HCT116 (cell line): ENCODE results near the gene TBC1D19. TPM values are rescaled to one million over a fixed set of nuclear protein-coding genes. Genes with fewer than 3 reads are reported as not detected.

ENCODE experiments used
- ATAC-seq: fragments of 200-7000 bp; cut with Tn5 transposase; 2 replicates; pipeline ENCODE4 v1.9.1; 2020; ENCODE audit warnings: mild to moderate bottlenecking, moderate library complexity
- BruUV-seq: library from RNA; stranded (reverse); fragments of 400-500 nt; replicated peaks from 2 replicates; lab custom pipeline; 2021; lab: Mats Ljungman, UMichigan
- CTCF ChIA-PET: fragments of 300-600 bp; sonication (Branson Sonifier 250); formaldehyde crosslinking; loops from one replicate; lab custom pipeline; 2021; ENCODE audit warnings: antibody characterized with exemption; lab: Charles Lee
- POLR2A ChIA-PET: fragments of 300-600, 350-600 bp; sonication (Branson Sonifier 250); formaldehyde crosslinking; loops from one replicate; lab custom pipeline; 2021; ENCODE audit warnings: antibody characterized with exemption; lab: Charles Lee
- RAD21 ChIA-PET, 2 experiments: fragments of 300-600 bp; sonication (Branson Sonifier 250); formaldehyde crosslinking; loops; one replicate each; lab custom pipeline; 2023; ENCODE audit warnings: low total read pairs in 2 of 2; ENCODE audit not compliant: uncharacterized antibody in 2 of 2, unreplicated experiment in 2 of 2, low non-redundant PET in 1 of 2; lab: Charles Lee
- DNase-seq: peaks from one replicate; pipeline ENCODE4 v3.0.0-alpha.2; 2010; ENCODE audit warnings: low read depth, low spot score
- H2AFZ ChIP-seq: fragments of 200-600 bp; shearing (Covaris generic), sonication (generic); 2 replicates; pipeline ENCODE4 v1.6.1; 2017; ENCODE audit warnings: low read depth, mixed run types, mixed read lengths, antibody characterized with exemption, low read length; ENCODE audit not compliant: poor library complexity, severe bottlenecking
- H3K27ac ChIP-seq: 2 replicates; pipeline ENCODE4 v1.5.1; 2012; ENCODE audit warnings: low read depth, low read length
- H3K27me3 ChIP-seq: fragments of 200-600 bp; sonication (generic); 2 replicates; pipeline ENCODE4 v1.6.1; 2016; ENCODE audit warnings: mixed run types, low read length, mixed read lengths; ENCODE audit not compliant: insufficient read depth
- H3K36me3 ChIP-seq, 2 experiments: fragments of 200-500 bp in 1 of 2; fragments of 200-600 bp in 1 of 2; sonication (Bioruptor generic) in 1 of 2; sonication (generic) in 1 of 2; 2 replicates each; pipeline versions ENCODE4 v1.5.1 to v1.6.1; 2014 to 2016; ENCODE audit warnings: low read length in 2 of 2, inconsistent platforms in 1 of 2, mixed read lengths in 1 of 2, mixed run types in 1 of 2; ENCODE audit not compliant: insufficient read depth in 2 of 2, control insufficient read depth in 1 of 2
- H3K4me1 ChIP-seq, 2 experiments: fragments of 200-600 bp in 1 of 2; sonication (generic) in 1 of 2; 2 replicates each; pipeline versions ENCODE4 v1.5.1 to v1.6.1; 2012 to 2017; ENCODE audit warnings: low read length in 2 of 2, inconsistent platforms in 1 of 2, mild to moderate bottlenecking in 1 of 2, mixed read lengths in 1 of 2, mixed run types in 1 of 2, moderate library complexity in 1 of 2; ENCODE audit not compliant: insufficient read depth in 2 of 2, control insufficient read depth in 1 of 2
- H3K4me2 ChIP-seq: fragments of 200-600 bp; sonication (generic); 2 replicates; pipeline ENCODE4 v1.6.1; 2017; ENCODE audit warnings: mixed run types, low read length, mixed read lengths
- H3K4me3 ChIP-seq, 2 experiments: fragments of 200-600 bp in 1 of 2; sonication (generic) in 1 of 2; replicated peaks in 1 of 2; 2 replicates each; pipeline ENCODE4 v1.5.1; 2011 to 2016; ENCODE audit warnings: low read length in 2 of 2, control low read depth in 1 of 2, low read depth in 1 of 2, mild to moderate bottlenecking in 1 of 2, mixed read lengths in 1 of 2, mixed run types in 1 of 2
- H3K79me2 ChIP-seq: fragments of 200-600 bp; sonication (generic); 2 replicates; pipeline ENCODE4 v1.6.1; 2017; ENCODE audit warnings: mild to moderate bottlenecking, mixed run types, low read length, moderate library complexity, mixed read lengths; ENCODE audit not compliant: insufficient read depth
- H3K9ac ChIP-seq: fragments of 200-600 bp; sonication (generic); 2 replicates; pipeline ENCODE4 v1.6.1; 2016; ENCODE audit warnings: low read length, mixed read lengths
- H3K9me2 ChIP-seq: fragments of 200-600 bp; sonication (generic), shearing (Covaris generic); 2 replicates; pipeline ENCODE4 v1.6.1; 2017; ENCODE audit warnings: mixed run types, mild to moderate bottlenecking, moderate library complexity; ENCODE audit not compliant: insufficient read depth
- H3K9me3 ChIP-seq, 2 experiments: fragments of 200-500 bp in 1 of 2; fragments of 200-600 bp in 1 of 2; sonication (Bioruptor generic) in 1 of 2; sonication (generic) in 1 of 2; 2 replicates each; pipeline ENCODE4 v1.6.1; 2014 to 2017; ENCODE audit warnings: low read length in 2 of 2, mixed read lengths in 2 of 2, inconsistent platforms in 1 of 2, low read depth in 1 of 2, mild to moderate bottlenecking in 1 of 2, mixed run types in 1 of 2, moderate library complexity in 1 of 2; ENCODE audit not compliant: control insufficient read depth in 1 of 2, insufficient read depth in 1 of 2
- H4K20me1 ChIP-seq: fragments of 200-600 bp; sonication (generic), shearing (Covaris generic); 2 replicates; pipeline ENCODE4 v1.6.1; 2017; ENCODE audit warnings: mixed run types, mild to moderate bottlenecking, moderate library complexity; ENCODE audit not compliant: insufficient read depth
- CTCF ChIP-seq, 3 experiments: fragments of 200-600 bp in 1 of 3; sonication (generic) in 1 of 3; IDR thresholded peaks in 2 of 3; conservative IDR thresholded peaks in 1 of 3; 2 replicates each; pipeline ENCODE4 v1.5.1; 2012 to 2017; ENCODE audit warnings: low read depth in 2 of 3, low read length in 2 of 3, antibody characterized with exemption in 1 of 3, borderline replicate concordance in 1 of 3, control low read depth in 1 of 3, mild to moderate bottlenecking in 1 of 3, mixed read lengths in 1 of 3, mixed run types in 1 of 3, moderate library complexity in 1 of 3; ENCODE audit not compliant: insufficient read depth in 1 of 3
- EGR1 ChIP-seq: IDR thresholded peaks from 2 replicates; pipeline ENCODE4 v1.6.1; 2012; ENCODE audit warnings: low read depth
- ELF1 ChIP-seq: IDR thresholded peaks from 2 replicates; pipeline ENCODE4 v1.6.1; 2012; ENCODE audit warnings: low read depth, borderline replicate concordance
- FOSL1 ChIP-seq: IDR thresholded peaks from 2 replicates; pipeline ENCODE4 v1.6.1; 2012; ENCODE audit warnings: low read depth
- JUND ChIP-seq: IDR thresholded peaks from 2 replicates; pipeline ENCODE4 v1.6.1; 2012
- POLR2A ChIP-seq: IDR thresholded peaks from 2 replicates; pipeline ENCODE4 v1.7.0; 2011; ENCODE audit warnings: borderline replicate concordance; ENCODE audit not compliant: insufficient read depth, insufficient read length; ENCODE audit errors: extremely low read depth
- RAD21 ChIP-seq: IDR thresholded peaks from 2 replicates; pipeline ENCODE4 v1.6.1; 2012; ENCODE audit warnings: low read depth, mild to moderate bottlenecking
- SRF ChIP-seq: IDR thresholded peaks from 2 replicates; pipeline ENCODE4 v1.6.1; 2012; ENCODE audit warnings: low read depth
- TCF7L2 ChIP-seq: IDR thresholded peaks from 2 replicates; pipeline ENCODE4 v1.7.0; 2011; ENCODE audit warnings: borderline replicate concordance, inconsistent platforms; ENCODE audit not compliant: insufficient read depth, insufficient read length; ENCODE audit errors: extremely low read depth
- ZBTB33 ChIP-seq: IDR thresholded peaks from 2 replicates; pipeline ENCODE4 v1.6.1; 2011; ENCODE audit warnings: mild to moderate bottlenecking, low read length, moderate library complexity; ENCODE audit not compliant: insufficient replicate concordance; ENCODE audit errors: extremely low read depth
- ZNF274 ChIP-seq: fragments of 200-500 bp; sonication (Bioruptor generic); IDR thresholded peaks from 2 replicates; pipeline ENCODE4 v1.6.1; 2014; ENCODE audit warnings: mild to moderate bottlenecking, low read depth, low read length, inconsistent platforms
- intact Hi-C: fragments of 100-400 bp; cut with micrococcal nuclease; formaldehyde crosslinking; loops from 2 replicates; pipeline ENCODE4 v1.10.0; 2022
- total RNA-seq: library from RNA; stranded (reverse); gene quantifications from one replicate; pipeline ENCODE4 v1.2.1, GENCODE V29; 2021; ENCODE audit not compliant: unreplicated experiment

TBC1D19 gene
- total RNA-seq, 1 experiment from 2014 or later, result 25.4 TPM

GRCh38 chr4:26577066-26577465, 6.8 kb upstream of the TBC1D19 start:
- Histone ChIP-seq H3K27ac (no peak overlapping the region), H4K20me1 (no peaks in the 10 kb centered on the region), H3K79me2 (no peaks in the 10 kb centered on the region), H3K36me3 (no peaks in the 10 kb centered on the region), H3K9me3 (no peaks in the 10 kb centered on the region), H3K4me2 (no peak overlapping the region), H3K4me1 (peaks cover 17 to 20% of the 10 kb centered on the region in 2 experiments; a peak in 3 of 4 replicates), H2AFZ (no peak overlapping the region), H3K9ac (no peak overlapping the region), H3K4me3 (no peak overlapping the region), H3K9me2 (no peaks in the 10 kb centered on the region), H3K27me3 (no peaks in the 10 kb centered on the region)
- RAD21 ChIA-PET, result no interaction called here
- CTCF ChIA-PET, result no interaction called here
- intact Hi-C loops, result no loop called here
- ATAC-seq (no peak), DNase-seq (no peak)
- BruUV-seq, result no TSS peak
- POLR2A ChIA-PET, result no interaction called here
- TF ChIP-seq JUND, result no peak
- no peak for TF ChIP-seq ELF1
- TF ChIP-seq ZNF274, result no peak
- no peak for TF ChIP-seq CTCF (IDR thresholded peaks at IDR 0.05 in 2 of 3, conservative IDR thresholded peaks at IDR 0.05 in 1 of 3; ENCODE audit: borderline replicate concordance in 1 of 3, insufficient read depth in 1 of 3, low read depth in 2 of 3, low read length in 2 of 3)
- no peak for TF ChIP-seq FOSL1
- no peak for TF ChIP-seq SRF
- TF ChIP-seq EGR1, result no peak
- TF ChIP-seq RAD21, result no peak
- TF ChIP-seq POLR2A, result no peak
- TF ChIP-seq ZBTB33, result no peak
- no peak for TF ChIP-seq TCF7L2
